Activated T-cell treated with anti-CD3 and anti-CD28 coated beads for 24 hours (primary cell): ENCODE results near the gene FAM43A.

ENCODE experiments used
- DNase-seq: peaks from one replicate; pipeline ENCODE4 v3.0.0-alpha.2; 2020; ENCODE audit warnings: low read depth

The FAM43A gene

DNA sequence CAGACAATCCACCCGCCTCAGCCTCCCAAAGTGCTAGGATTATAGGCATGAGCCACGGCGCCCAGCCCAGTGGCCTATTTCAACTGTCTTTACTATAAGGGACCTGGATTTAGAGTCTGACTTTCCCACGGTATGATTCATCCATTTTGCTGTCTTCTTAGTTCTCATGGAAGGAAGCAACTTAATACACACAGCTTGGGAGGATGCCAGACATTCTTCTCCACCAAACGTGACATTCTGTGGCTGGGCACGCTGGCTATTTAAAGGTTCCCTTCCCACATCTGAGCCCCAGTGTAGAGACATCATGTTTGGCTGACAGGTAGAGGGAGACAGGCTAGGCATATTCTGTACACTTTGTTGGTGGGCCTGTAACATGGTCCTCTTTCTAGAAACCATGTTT is 26.2 kb downstream of the FAM43A start:
- no peak for DNase-seq

- DNase-seq, result no peak
Observed at GRCh38 chr3:194713299-194714136, 27.8 kb downstream of the FAM43A start.

DNA sequence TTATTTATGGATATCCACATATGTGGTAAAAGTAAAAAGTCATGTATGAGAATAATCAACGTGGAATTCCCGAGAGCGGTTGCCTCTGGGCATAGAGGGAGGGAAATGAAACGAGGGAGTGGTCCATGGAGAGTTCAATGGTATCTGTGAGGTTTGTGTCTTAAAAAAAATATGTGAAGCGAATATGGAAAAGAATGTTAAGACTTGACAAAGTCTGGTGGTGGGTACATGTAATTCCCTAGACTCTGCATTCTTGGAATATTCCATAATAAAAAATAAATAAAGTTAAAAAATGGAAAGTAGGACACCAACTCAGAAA is 28.4 kb downstream of the FAM43A start:
- no peak for DNase-seq

DNA sequence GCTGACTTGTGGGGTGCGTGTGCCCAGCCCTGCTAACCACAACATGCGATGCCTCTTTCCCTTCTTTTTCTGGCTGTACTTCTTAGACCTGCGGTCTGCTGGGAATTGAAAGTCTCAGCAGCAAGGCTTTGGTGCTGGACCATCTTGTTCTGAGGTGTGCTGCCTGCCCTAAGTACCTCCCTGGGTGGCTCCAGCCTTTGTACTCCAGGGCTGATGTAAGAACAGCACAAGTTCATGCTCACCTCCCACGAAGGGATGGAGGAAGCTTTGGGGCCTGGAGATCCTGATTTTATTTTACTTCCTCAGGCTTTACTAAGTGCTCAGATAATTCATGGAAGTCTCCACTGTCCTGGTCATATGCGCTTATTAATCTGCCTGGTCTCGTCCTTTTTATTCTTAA is 28.9 kb downstream of the FAM43A start:
- DNase-seq, result no peak

GRCh38 chr3:194715022-194715800 is 29.5 kb downstream of the FAM43A start:
- no peak for DNase-seq

GRCh38 chr3:194718079-194718478 is 32.4 kb downstream of the FAM43A start:
- no peak for DNase-seq

GRCh38 chr3:194720048-194720447 is 34.4 kb downstream of the FAM43A start:
- DNase-seq, result no peak

- no peak for DNase-seq
Observed at GRCh38 chr3:194723846-194724618, 38.3 kb downstream of the FAM43A start.

DNA sequence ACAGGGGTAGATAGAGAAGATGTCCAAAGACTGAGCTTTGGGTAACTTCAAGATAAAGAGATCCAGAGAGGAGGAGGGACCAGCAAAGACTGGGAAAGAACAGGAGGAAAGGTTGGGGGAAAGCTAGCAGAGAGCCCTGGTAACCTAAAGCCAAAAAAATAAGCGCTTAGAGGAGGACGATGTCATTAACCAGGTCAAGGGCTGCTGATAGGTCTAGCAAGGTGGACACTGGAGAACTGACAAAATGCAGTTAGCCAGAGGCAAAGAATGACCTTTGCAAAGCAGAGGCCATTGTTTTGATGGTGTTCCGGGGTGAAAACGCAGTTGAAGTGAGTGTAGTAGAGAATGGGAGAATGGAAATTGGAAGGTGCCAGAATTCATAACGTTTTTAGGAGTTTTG is 39.7 kb downstream of the FAM43A start:
- no peak for DNase-seq

GRCh38 chr3:194727435-194728128 is 41.9 kb downstream of the FAM43A start:
- DNase-seq, result no peak

GRCh38 chr3:194728986-194729385 is 43.3 kb downstream of the FAM43A start:
- DNase-seq, result no peak

- no peak for DNase-seq
Observed at GRCh38 chr3:194730365-194730764, 44.7 kb downstream of the FAM43A start.

DNA sequence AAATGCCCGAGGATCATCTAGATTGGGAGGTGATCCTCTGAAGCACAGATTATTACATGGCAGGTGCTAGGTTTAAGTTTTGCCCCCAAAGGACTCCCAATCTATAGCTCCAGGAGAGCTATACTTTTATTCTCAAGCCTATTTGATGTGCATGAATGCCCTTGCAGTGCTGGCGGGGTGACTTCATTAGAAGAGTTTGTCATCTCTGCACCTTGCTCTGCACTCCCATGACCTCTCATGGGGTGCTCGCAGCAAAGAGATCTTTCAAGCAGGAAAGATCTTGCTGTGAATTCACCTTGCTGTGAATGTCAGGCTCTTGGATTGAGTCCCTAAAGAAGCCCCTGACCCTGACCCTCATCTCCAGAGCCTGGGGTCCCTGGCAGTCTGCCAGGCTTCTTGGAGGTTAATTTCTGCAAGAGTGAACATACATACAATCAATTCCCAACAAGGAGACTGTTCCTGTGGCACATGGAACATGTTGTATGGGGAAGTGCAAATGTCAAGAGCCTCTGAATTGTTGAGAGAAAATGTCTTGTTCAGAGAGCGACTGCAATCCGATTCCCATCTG is 45.9 kb downstream of the FAM43A start:
- DNase-seq, result no peak

DNA sequence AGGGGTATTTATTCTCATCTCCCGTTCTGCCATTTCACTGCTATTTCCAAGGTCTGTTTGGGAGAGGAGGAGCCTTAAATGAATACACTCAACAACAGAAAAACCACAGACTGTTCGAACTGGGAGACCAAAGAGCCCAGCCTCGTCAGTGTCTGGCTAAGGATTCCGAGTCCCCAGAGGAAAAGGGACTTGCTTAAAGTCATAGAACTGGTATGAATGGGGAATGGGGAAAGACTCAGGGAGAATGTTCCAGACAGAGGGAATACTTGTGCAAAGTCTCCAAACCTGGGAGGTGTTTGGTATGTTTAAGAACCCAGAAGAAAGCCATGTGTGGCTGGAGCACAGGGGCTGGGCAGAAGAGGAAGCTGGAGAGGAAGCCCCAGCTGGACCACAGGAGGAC is 46.9 kb downstream of the FAM43A start:
- DNase-seq, result no peak

- DNase-seq, result no peak
Observed at GRCh38 chr3:194736277-194736895, 50.7 kb downstream of the FAM43A start.

DNA sequence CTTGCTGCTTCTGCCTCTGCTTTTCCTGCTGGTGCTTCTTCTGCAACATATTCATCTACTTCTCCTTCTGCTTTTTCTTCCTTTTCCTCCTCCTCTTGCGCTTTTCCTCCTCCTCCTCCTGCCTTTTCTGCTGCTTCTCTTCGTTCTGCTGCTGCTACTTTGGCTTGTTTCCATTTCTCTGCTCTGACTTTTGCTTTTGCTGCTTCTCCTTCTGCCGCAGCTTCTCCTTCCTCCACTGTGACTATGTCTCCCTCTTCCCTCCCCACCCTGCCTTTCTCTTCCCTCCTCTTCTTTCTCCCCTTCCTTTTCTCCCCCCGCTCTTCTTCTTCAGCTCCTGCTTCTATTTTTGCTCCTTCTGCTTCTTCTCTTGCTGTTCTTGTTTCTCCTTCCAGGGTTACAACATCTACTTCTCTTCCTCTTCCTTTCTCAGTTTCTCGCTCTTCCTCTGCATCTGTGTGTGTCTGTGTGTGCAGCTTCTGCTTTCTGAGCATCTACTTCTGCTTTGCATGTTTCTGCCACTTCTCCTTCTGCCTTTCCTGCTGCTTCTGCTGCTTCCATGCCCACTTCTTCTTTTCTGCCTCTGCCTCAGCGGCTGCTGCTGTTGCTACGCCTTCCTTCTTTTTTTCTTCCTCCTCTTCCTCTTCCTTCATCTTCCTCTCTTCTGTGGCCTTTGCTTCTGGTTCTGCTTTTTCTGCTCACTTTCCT is 51.4 kb downstream of the FAM43A start:
- no peak for DNase-seq
